Measurements from ENCODE around the gene IER5L.

IER5L gene

DNA sequence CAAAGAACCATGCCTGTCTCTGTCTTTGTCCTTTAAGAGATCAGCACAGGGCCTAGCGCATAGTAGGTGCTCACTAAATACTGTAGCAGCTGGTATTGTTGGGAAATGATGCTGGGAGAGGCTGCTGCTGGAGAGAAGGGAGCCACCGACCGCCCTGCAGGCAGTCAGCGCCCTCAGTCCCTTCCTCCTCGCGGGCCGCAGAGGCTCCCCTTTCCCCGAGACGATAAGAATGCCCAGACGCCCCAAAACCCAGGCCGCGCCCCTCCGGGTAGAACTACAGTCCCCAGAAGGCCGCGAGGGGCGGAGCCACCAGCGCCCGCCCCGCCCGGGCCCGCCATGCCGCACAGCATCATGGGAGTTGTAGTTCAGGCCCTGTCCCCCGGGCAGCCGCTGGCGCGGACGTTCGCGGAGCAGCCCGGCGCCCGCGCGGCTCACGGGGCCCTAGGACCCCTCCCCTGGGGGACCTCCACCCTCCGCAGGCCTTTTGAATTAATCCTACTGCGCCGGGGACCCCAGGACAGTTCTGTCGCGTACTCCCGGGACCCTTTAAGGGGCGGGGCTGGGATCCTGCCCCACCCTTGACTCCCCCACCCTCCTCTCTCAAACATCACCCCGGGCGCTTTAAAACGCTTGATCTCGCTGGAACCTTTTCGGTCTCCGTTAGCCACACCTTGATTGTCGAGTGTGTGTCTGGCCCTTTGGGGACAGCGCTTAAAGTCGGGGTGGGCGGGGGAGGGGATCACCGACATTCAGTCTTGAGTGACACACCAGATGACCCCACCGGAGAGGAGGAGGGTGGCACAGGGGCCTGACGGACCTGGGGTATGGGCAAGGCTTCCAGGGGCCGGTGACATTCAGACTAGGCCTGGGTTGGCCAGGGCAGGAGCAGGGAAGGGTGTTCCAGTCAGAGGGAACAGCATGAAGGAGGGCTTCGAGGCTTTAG, 24.8 kb upstream of the IER5L start:
- Histone ChIP-seq H3K4me3 (ENCODE audit: low read depth, low read length) (peak overlapping the region; percentile 86), H3K9me3 (ENCODE audit: control insufficient read depth, low read length) (no peaks in the 10 kb centered on the region), H3K27ac (peak overlapping the region; percentile 74), H2AFZ (peak overlapping the region; percentile 93), H3K36me3 (ENCODE audit: control insufficient read depth, insufficient read depth, low read length) (no peaks in the 10 kb centered on the region), H3K9ac (no peak overlapping the region), H3K27me3 (ENCODE audit: control insufficient read depth, insufficient read depth, low read length) (no peaks in the 10 kb centered on the region), H3K4me2 (ENCODE audit: low read length) (peak overlapping the region; percentile 84), H3K4me1 (no peaks in the 10 kb centered on the region), H3K79me2 (no peaks in the 10 kb centered on the region)
- no peak for TF ChIP-seq CTCF (IDR thresholded peaks at IDR 0.05)

DNA sequence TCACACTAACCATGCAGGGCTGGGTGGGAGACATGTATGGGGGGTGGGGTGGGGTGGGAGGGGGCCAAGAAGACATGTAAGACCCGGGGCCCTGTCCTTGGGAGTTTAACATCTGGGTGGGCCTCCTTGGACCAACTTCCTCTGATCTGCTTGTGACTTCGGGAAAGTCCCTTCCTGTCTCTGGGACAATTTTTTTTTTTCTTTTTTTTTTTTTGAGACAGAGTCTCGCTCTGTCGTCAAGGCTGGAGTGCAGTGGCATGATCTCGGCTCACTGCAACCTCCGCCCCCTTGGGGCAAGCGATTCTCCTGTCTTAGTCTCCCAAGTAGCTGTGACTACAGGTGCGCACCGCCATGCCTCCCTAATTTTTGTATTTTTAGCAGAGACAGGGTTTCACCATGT, 23.8 kb upstream of the IER5L start:
- Histone ChIP-seq H3K36me3 (ENCODE audit: control insufficient read depth, insufficient read depth, low read length) (no peaks in the 10 kb centered on the region), H3K4me2 (ENCODE audit: low read length) (no peak overlapping the region), H3K9ac (no peak overlapping the region), H3K4me3 (ENCODE audit: low read depth, low read length) (no peak overlapping the region), H3K4me1 (no peaks in the 10 kb centered on the region), H3K9me3 (ENCODE audit: control insufficient read depth, low read length) (no peaks in the 10 kb centered on the region), H3K27ac (no peak overlapping the region), H3K79me2 (no peaks in the 10 kb centered on the region), H2AFZ (no peak overlapping the region), H3K27me3 (ENCODE audit: control insufficient read depth, insufficient read depth, low read length) (no peaks in the 10 kb centered on the region)
- no peak for TF ChIP-seq CTCF (IDR thresholded peaks at IDR 0.05)

GRCh38 chr9:129201289-129201688, 23.2 kb upstream of the IER5L start:
- no peak for TF ChIP-seq CTCF (IDR thresholded peaks at IDR 0.05)
- Histone ChIP-seq H3K27ac (no peak overlapping the region), H3K4me2 (ENCODE audit: low read length) (no peak overlapping the region)

GRCh38 chr9:129200255-129200654, 22.2 kb upstream of the IER5L start:
- no peak overlapping the region for H3K9ac ChIP-seq
- TF ChIP-seq CTCF (IDR thresholded peaks at IDR 0.05), result no peak
- no peak overlapping the region for H3K4me3 ChIP-seq (ENCODE audit: low read depth, low read length)
- H3K36me3 ChIP-seq (ENCODE audit: control insufficient read depth, insufficient read depth, low read length), result no peaks in the 10 kb centered on the region
- no peak overlapping the region for H3K4me2 ChIP-seq (ENCODE audit: low read length)
- H2AFZ ChIP-seq, result no peak overlapping the region
- H3K4me1 ChIP-seq, result no peaks in the 10 kb centered on the region
- H3K9me3 ChIP-seq (ENCODE audit: control insufficient read depth, low read length), result no peaks in the 10 kb centered on the region
- H3K79me2 ChIP-seq, result no peaks in the 10 kb centered on the region
- no peak overlapping the region for H3K27ac ChIP-seq
- no peaks in the 10 kb centered on the region for H3K27me3 ChIP-seq (ENCODE audit: control insufficient read depth, insufficient read depth, low read length)

More at GRCh38 chr9:129201289-129201688, 23.2 kb upstream of the IER5L start:
- no peaks in the 10 kb centered on the region for H3K4me1 ChIP-seq
- no peak overlapping the region for H3K9ac ChIP-seq
- H3K4me3 ChIP-seq (ENCODE audit: low read depth, low read length), result no peak overlapping the region
- no peaks in the 10 kb centered on the region for H3K36me3 ChIP-seq (ENCODE audit: control insufficient read depth, insufficient read depth, low read length)
- H3K9me3 ChIP-seq (ENCODE audit: control insufficient read depth, low read length), result no peaks in the 10 kb centered on the region
- H2AFZ ChIP-seq, result no peak overlapping the region
- H3K27me3 ChIP-seq (ENCODE audit: control insufficient read depth, insufficient read depth, low read length), result no peaks in the 10 kb centered on the region
- H3K79me2 ChIP-seq, result no peaks in the 10 kb centered on the region

DNA sequence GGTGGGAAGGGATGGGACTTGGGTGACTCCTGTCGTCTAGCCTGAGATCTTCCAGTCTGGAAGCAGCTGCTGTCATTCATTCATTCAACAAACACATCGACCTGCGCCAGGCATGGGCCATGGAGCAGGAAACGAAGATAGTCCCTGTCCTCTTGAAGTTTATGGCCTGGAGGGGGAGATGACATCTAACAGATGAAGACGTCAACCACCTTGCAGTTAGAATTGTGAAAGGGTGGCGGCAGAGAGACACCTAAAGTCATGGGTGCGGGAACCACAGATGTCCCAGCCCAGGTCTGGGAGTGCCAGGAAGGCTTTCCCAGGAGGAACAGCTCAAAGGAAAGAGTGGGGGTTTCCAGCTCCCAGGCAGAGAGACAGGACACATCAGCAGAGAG, 21.0 kb upstream of the IER5L start:
- Histone ChIP-seq H3K4me2 (ENCODE audit: low read length) (no peak overlapping the region), H3K4me1 (no peaks in the 10 kb centered on the region), H3K9ac (no peak overlapping the region), H3K27ac (no peak overlapping the region), H3K36me3 (ENCODE audit: control insufficient read depth, insufficient read depth, low read length) (no peaks in the 10 kb centered on the region), H3K4me3 (ENCODE audit: low read depth, low read length) (no peak overlapping the region), H2AFZ (no peak overlapping the region), H3K27me3 (ENCODE audit: control insufficient read depth, insufficient read depth, low read length) (no peaks in the 10 kb centered on the region), H3K9me3 (ENCODE audit: control insufficient read depth, low read length) (no peaks in the 10 kb centered on the region), H3K79me2 (no peaks in the 10 kb centered on the region)
- no peak for TF ChIP-seq CTCF (IDR thresholded peaks at IDR 0.05)

All from parathyroid adenoma (tissue), 2 donors.